ENCODE measurements around the gene DST. TPM values are rescaled to one million over a fixed set of nuclear protein-coding genes. Genes with fewer than 3 reads are reported as not detected.

Gene DST
- total RNA-seq, 1 donor from 2014 or later, result 442 TPM

DNA sequence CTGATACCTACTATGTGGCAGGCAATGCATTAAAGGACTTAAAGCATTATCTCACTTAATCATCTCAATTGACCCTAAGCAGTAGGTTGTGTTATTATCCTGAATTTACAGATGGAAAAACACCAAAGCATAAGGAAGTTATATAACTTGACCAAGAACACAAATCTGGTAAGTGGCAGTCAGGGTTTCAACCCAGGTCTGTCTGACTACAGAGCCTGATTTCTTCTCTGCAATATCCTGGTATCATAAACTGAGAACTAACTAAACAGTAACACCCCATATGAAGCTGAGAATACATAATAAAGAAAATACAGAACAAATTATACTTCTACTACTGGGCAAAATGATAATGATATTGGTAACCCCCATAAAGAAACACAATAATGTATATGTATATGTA lies 13.8 kb upstream of the DST start:
- H3K36me3 Mint-ChIP-seq (ENCODE audit: low read depth, unreplicated experiment), result peaks cover 15% of the 10 kb centered on the region

DNA sequence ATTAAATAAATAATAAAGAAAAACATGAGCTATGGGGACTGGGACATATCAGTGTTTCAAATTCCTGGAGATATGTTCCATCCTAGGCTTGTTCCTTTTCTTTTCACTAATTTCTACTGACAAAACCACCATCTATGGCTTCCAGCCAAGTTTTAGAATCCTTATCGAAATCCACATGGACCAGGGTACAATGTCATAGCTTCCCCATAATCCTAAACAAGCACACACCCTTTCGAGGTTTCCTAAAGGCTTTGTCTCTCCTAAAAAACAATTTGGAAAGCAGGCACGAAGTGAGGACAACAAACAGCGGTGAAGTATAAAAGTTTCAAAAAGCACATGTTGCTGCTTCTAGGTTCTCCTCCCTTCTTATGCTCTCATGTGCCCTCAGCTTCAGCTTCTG lies 13.3 kb upstream of the DST start:
- Mint-ChIP-seq H3K27ac (ENCODE audit: unreplicated experiment) (no peak overlapping the region), H3K27me3 (ENCODE audit: low read depth, unreplicated experiment) (no peaks in the 10 kb centered on the region), H3K36me3 (ENCODE audit: low read depth, unreplicated experiment) (peaks cover 15% of the 10 kb centered on the region), H3K4me1 (ENCODE audit: low read depth, unreplicated experiment) (peaks cover 40% of the 10 kb centered on the region), H3K4me3 (ENCODE audit: unreplicated experiment) (no peak overlapping the region), H3K9me3 (ENCODE audit: unreplicated experiment) (no peaks in the 10 kb centered on the region)
- Histone ChIP-seq H3K9me3 (ENCODE audit: insufficient read depth, low read depth, low read length) (no peaks in the 10 kb centered on the region), H3K9ac (ENCODE audit: low read length) (no peak overlapping the region), H3K79me2 (ENCODE audit: insufficient read depth, low read length) (peaks cover 49% of the 10 kb centered on the region), H3K4me2 (ENCODE audit: low read length) (no peak overlapping the region), H2AFZ (ENCODE audit: low read depth, low read length) (no peak overlapping the region), H3K27me3 (ENCODE audit: insufficient read depth, low read length) (no peaks in the 10 kb centered on the region), H3K4me1 (ENCODE audit: insufficient read depth, low read length) (peaks cover 20% of the 10 kb centered on the region), H3K36me3 (ENCODE audit: insufficient read depth, low read length) (no peaks in the 10 kb centered on the region), H4K20me1 (ENCODE audit: insufficient read depth, low read length) (peaks cover 18% of the 10 kb centered on the region), H3K27ac (ENCODE audit: low read depth, low read length) (no peak overlapping the region), H3K4me3 (ENCODE audit: insufficient read depth, low read depth, low read length) (no peak overlapping the region)
- FAIRE-seq (no peak), DNase-seq (ENCODE audit: low read depth) (no peak)
- no peak for TF ChIP-seq EZH2 (IDR thresholded peaks at IDR 0.05; ENCODE audit: insufficient read depth, low read length)
- TF ChIP-seq, protein P1, sequence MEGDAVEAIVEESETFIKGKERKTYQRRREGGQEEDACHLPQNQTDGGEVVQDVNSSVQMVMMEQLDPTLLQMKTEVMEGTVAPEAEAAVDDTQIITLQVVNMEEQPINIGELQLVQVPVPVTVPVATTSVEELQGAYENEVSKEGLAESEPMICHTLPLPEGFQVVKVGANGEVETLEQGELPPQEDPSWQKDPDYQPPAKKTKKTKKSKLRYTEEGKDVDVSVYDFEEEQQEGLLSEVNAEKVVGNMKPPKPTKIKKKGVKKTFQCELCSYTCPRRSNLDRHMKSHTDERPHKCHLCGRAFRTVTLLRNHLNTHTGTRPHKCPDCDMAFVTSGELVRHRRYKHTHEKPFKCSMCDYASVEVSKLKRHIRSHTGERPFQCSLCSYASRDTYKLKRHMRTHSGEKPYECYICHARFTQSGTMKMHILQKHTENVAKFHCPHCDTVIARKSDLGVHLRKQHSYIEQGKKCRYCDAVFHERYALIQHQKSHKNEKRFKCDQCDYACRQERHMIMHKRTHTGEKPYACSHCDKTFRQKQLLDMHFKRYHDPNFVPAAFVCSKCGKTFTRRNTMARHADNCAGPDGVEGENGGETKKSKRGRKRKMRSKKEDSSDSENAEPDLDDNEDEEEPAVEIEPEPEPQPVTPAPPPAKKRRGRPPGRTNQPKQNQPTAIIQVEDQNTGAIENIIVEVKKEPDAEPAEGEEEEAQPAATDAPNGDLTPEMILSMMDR (IDR thresholded peaks at IDR 0.05; ENCODE audit: insufficient read depth, low read depth, low read length), result no peak

More for the DNA sequence above, 13.8 kb upstream of the DST start:
- Histone ChIP-seq H3K4me2 (ENCODE audit: low read length) (no peak overlapping the region), H3K27me3 (ENCODE audit: insufficient read depth, low read length) (no peaks in the 10 kb centered on the region), H4K20me1 (ENCODE audit: insufficient read depth, low read length) (peaks cover 18% of the 10 kb centered on the region), H3K27ac (ENCODE audit: low read depth, low read length) (no peak overlapping the region), H3K79me2 (ENCODE audit: insufficient read depth, low read length) (peaks cover 50% of the 10 kb centered on the region), H3K9ac (ENCODE audit: low read length) (no peak overlapping the region), H3K9me3 (ENCODE audit: insufficient read depth, low read depth, low read length) (no peaks in the 10 kb centered on the region), H2AFZ (ENCODE audit: low read depth, low read length) (no peak overlapping the region), H3K4me1 (ENCODE audit: insufficient read depth, low read length) (peaks cover 19% of the 10 kb centered on the region), H3K4me3 (ENCODE audit: insufficient read depth, low read depth, low read length) (no peak overlapping the region), H3K36me3 (ENCODE audit: insufficient read depth, low read length) (no peaks in the 10 kb centered on the region)
- H3K4me1 Mint-ChIP-seq (ENCODE audit: low read depth, unreplicated experiment), result peaks cover 44% of the 10 kb centered on the region
- H3K9me3 Mint-ChIP-seq (ENCODE audit: unreplicated experiment), result no peaks in the 10 kb centered on the region
- H3K27ac Mint-ChIP-seq (ENCODE audit: unreplicated experiment), result no peak overlapping the region
- FAIRE-seq (no peak), DNase-seq (ENCODE audit: low read depth) (no peak)
- no peak overlapping the region for H3K4me3 Mint-ChIP-seq (ENCODE audit: unreplicated experiment)
- TF ChIP-seq, protein P1 (IDR thresholded peaks at IDR 0.05; ENCODE audit: insufficient read depth, low read depth, low read length), result no peak
- no peak for TF ChIP-seq EZH2 (IDR thresholded peaks at IDR 0.05; ENCODE audit: insufficient read depth, low read length)
- no peaks in the 10 kb centered on the region for H3K27me3 Mint-ChIP-seq (ENCODE audit: low read depth, unreplicated experiment)

DNA sequence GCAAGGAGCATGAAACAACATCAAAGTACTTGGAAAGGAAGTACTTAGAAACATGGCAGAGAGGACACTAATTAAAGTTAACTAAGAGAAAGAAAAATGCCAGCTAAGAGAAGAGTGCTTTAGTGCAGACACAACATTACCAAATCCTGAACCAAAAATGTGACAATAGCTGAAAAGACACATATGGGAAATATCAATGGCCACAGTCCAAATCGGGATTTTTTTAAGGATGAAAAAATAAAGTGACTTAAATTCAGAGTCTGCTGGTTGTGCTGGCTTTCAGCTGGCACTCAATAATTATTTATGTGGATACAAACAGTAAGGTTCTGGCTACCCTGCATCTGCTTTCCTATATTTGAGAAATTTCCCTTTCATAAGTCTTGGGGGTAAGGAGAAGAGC lies 12.6 kb upstream of the DST start:
- no peak overlapping the region for H3K27ac ChIP-seq (ENCODE audit: low read depth, low read length)
- no peaks in the 10 kb centered on the region for H3K9me3 Mint-ChIP-seq (ENCODE audit: unreplicated experiment)
- H3K9me3 ChIP-seq (ENCODE audit: insufficient read depth, low read depth, low read length), result no peaks in the 10 kb centered on the region
- no peaks in the 10 kb centered on the region for H3K27me3 ChIP-seq (ENCODE audit: insufficient read depth, low read length)
- H3K4me2 ChIP-seq (ENCODE audit: low read length), result no peak overlapping the region
- H3K27me3 Mint-ChIP-seq (ENCODE audit: low read depth, unreplicated experiment), result no peaks in the 10 kb centered on the region
- H3K36me3 Mint-ChIP-seq (ENCODE audit: low read depth, unreplicated experiment), result peaks cover 16% of the 10 kb centered on the region
- H4K20me1 ChIP-seq (ENCODE audit: insufficient read depth, low read length), result peaks cover 16% of the 10 kb centered on the region
- no peak overlapping the region for H3K9ac ChIP-seq (ENCODE audit: low read length)
- FAIRE-seq, result no peak
- no peak for DNase-seq (ENCODE audit: low read depth)
- no peaks in the 10 kb centered on the region for H3K36me3 ChIP-seq (ENCODE audit: insufficient read depth, low read length)
- peaks cover 36% of the 10 kb centered on the region for H3K4me1 Mint-ChIP-seq (ENCODE audit: low read depth, unreplicated experiment)
- peaks cover 48% of the 10 kb centered on the region for H3K79me2 ChIP-seq (ENCODE audit: insufficient read depth, low read length)
- H3K4me1 ChIP-seq (ENCODE audit: insufficient read depth, low read length), result peaks cover 19% of the 10 kb centered on the region
- H2AFZ ChIP-seq (ENCODE audit: low read depth, low read length), result no peak overlapping the region
- no peak overlapping the region for H3K4me3 ChIP-seq (ENCODE audit: insufficient read depth, low read depth, low read length)
- no peak overlapping the region for H3K27ac Mint-ChIP-seq (ENCODE audit: unreplicated experiment)
- TF ChIP-seq EZH2 (IDR thresholded peaks at IDR 0.05; ENCODE audit: insufficient read depth, low read length), result no peak
- TF ChIP-seq, protein P1 (IDR thresholded peaks at IDR 0.05; ENCODE audit: insufficient read depth, low read depth, low read length), result no peak
- no peak overlapping the region for H3K4me3 Mint-ChIP-seq (ENCODE audit: unreplicated experiment)

All from astrocyte (in vitro differentiated cells and primary cell).